ENCODE results near the gene KCNAB1. TPM values are rescaled to one million over a fixed set of nuclear protein-coding genes. Genes with fewer than 3 reads are reported as not detected.

Gene KCNAB1
- total and polyA plus RNA-seq, 10 of the 15 experiments (the other 5 are each of a cell fraction or from before 2014, with no cell fraction given), result 0.11 to 0.69 (median 0.43) TPM; not detected in 6

- Histone ChIP-seq H4K20me1 (ENCODE audit: control insufficient read depth, insufficient read depth) (no peaks in the 10 kb centered on the region), H3K4me2 (ENCODE audit: control insufficient read depth, insufficient read depth) (no peak overlapping the region), H3K4me1 (ENCODE audit: control insufficient read depth, insufficient read depth, low read length) (no peaks in the 10 kb centered on the region), H2AFZ (ENCODE audit: control insufficient read depth, low read depth, low read length) (no peak overlapping the region), H3K4me3 (no peak overlapping the region), H3K9me3 (replicated peaks; ENCODE audit: control insufficient read depth, insufficient read depth, low read length) (no peaks in the 10 kb centered on the region), H3K27me3 (replicated peaks in 1 of 2; ENCODE audit: control insufficient read depth in 2 of 2, insufficient read depth in 2 of 2, low read length in 1 of 2) (no peaks in the 10 kb centered on the region), H3K36me3 (ENCODE audit: control insufficient read depth in 2 of 2, insufficient read depth in 2 of 2, low read length in 1 of 2) (no peaks in the 10 kb centered on the region), H3K9ac (ENCODE audit: control insufficient read depth, insufficient read depth, low read length) (no peak overlapping the region), H3K27ac (ENCODE audit: control insufficient read depth, insufficient read depth) (no peak overlapping the region), H3K79me2 (ENCODE audit: control insufficient read depth, insufficient read depth, low read length) (no peaks in the 10 kb centered on the region)
- POLR2A ChIA-PET, result no interaction called here
- 3% methylated on average over 2 of the region's 2 CpGs for WGBS (ENCODE audit: insufficient coverage, insufficient replicate concordance, low lambda C conversion rate, missing lambda C conversion rate)
- intact Hi-C loops (cut with micrococcal nuclease; ENCODE audit: unreplicated experiment) (no loop called here), in situ Hi-C loops (cut with MboI) (no loop called here)
- ATAC-seq, result no peak
- CTCF ChIA-PET, result no interaction called here
- FAIRE-seq, result no peak
- SMC1A ChIA-PET (ENCODE audit: uncharacterized antibody, unreplicated experiment), result no interaction called here
- no peak for DNase-seq (ENCODE audit: low read depth, low spot score)
- RAD21 ChIA-PET (ENCODE audit: unreplicated experiment), result no interaction called here
- BruUV-seq (replicated peaks), result no TSS peak
- TF ChIP-seq HDAC2 (IDR thresholded peaks at IDR 0.05), result no peak
- TF ChIP-seq HSF1 (IDR thresholded peaks at IDR 0.05; ENCODE audit: low read depth, low read length), result no peak
- no peak for TF ChIP-seq KLF5 (IDR thresholded peaks at IDR 0.05; ENCODE audit: partially characterized antibody)
- no peak for TF ChIP-seq CBX5 (IDR thresholded peaks at IDR 0.05; ENCODE audit: low read depth)
- no peak for TF ChIP-seq FOXM1 (IDR thresholded peaks at IDR 0.05; ENCODE audit: low read depth, low read length)
- TF ChIP-seq ESRRA (IDR thresholded peaks at IDR 0.05; ENCODE audit: low read length), result no peak
- no peak for TF ChIP-seq RAD21 (IDR thresholded peaks at IDR 0.05; ENCODE audit: insufficient read depth, low read depth, low read length)
- TF ChIP-seq NFXL1 (IDR thresholded peaks at IDR 0.05; ENCODE audit: borderline replicate concordance), result no peak
- no peak for TF ChIP-seq HCFC1 (IDR thresholded peaks at IDR 0.05; ENCODE audit: low read length)
- no peak for TF ChIP-seq BCL3 (IDR thresholded peaks at IDR 0.05; ENCODE audit: borderline replicate concordance, insufficient read depth, low read depth, low read length, poor library complexity, severe bottlenecking)
- no peak for TF ChIP-seq MXI1 (IDR thresholded peaks at IDR 0.05; ENCODE audit: low read depth, low read length)
- TF ChIP-seq PKNOX1 (IDR thresholded peaks at IDR 0.05), result no peak
- TF ChIP-seq BRCA1 (IDR thresholded peaks at IDR 0.05; ENCODE audit: low read depth, low read length), result no peak
- TF ChIP-seq NR2C1 (IDR thresholded peaks at IDR 0.05), result no peak
- no peak for TF ChIP-seq ZNF207 (IDR thresholded peaks at IDR 0.05; ENCODE audit: borderline replicate concordance)
- no peak for TF ChIP-seq E4F1 (IDR thresholded peaks at IDR 0.05; ENCODE audit: borderline replicate concordance, partially characterized antibody)
- TF ChIP-seq PBX3 (IDR thresholded peaks at IDR 0.05; ENCODE audit: insufficient replicate concordance, low read depth, low read length), result no peak
- TF ChIP-seq GABPA (IDR thresholded peaks at IDR 0.05; ENCODE audit: low read depth), result no peak
- no peak for TF ChIP-seq SMARCA5 (IDR thresholded peaks at IDR 0.05)
These were observed 137.9 kb downstream of the KCNAB1 start for GRCh38 chr3:156258301-156258700.
